K562 (cell line): ENCODE measurements around the gene ZSWIM9. TPM values are rescaled to one million over a fixed set of nuclear protein-coding genes. Genes with fewer than 3 reads are reported as not detected.

Source experiments
- ATAC-seq: fragments of 200-7000 bp; cut with Tn5 transposase; 3 replicates; pipeline ENCODE4 v1.9.1; 2020; ENCODE audit warnings: moderate library complexity
- BruUV-seq: library from RNA; stranded (reverse); fragments of 400-500 nt; replicated peaks from 2 replicates; lab custom pipeline; 2021; lab: Mats Ljungman, UMichigan
- CTCF ChIA-PET: fragments of 300-600 bp; formaldehyde crosslinking; extraction: SDS; loops from one replicate; lab custom pipeline; 2021; ENCODE audit warnings: low intra/inter-chr PET ratio; lab: Yijun Ruan, JAX
- POLR2A ChIA-PET: fragments of 300-600, 350-650 bp; sonication (Branson Sonifier 250); formaldehyde crosslinking; extraction: SDS; loops from one replicate; lab custom pipeline; 2021; ENCODE audit warnings: antibody characterized with exemption, inconsistent platforms; lab: Yijun Ruan, JAX
- DNase-seq, 4 experiments: peaks; one replicate each; pipeline versions ENCODE4 v3.0.0 to v3.0.0-alpha.2; 2011 to 2018; ENCODE audit warnings: low spot score in 3 of 4, mixed read lengths in 3 of 4; ENCODE audit errors: extremely low read depth in 1 of 4
- FAIRE-seq: peaks from 2 replicates; lab custom pipeline; 2011; peaks lifted over from hg19 to GRCh38; lab: Jason Lieb, UNC
- H2AFZ ChIP-seq: 2 replicates; pipeline ENCODE4 v1.6.0; 2011; ENCODE audit warnings: low read depth, low read length, control low read depth, inconsistent platforms
- H3K27ac ChIP-seq: fragments of 200-600 bp; 3 replicates; pipeline ENCODE4 v1.8.0; 2011; ENCODE audit warnings: low read depth, mild to moderate bottlenecking, control low read depth, inconsistent platforms, low read length, moderate library complexity, mixed read lengths; ENCODE audit errors: extremely low read depth
- H3K27me3 ChIP-seq, 2 experiments: fragments of 300-600 bp in 1 of 2; 2 replicates in 1 of 2; 3 replicates in 1 of 2; pipeline versions ENCODE4 v1.6.0 to v1.8.0; 2011; ENCODE audit warnings: inconsistent platforms in 2 of 2, low read length in 2 of 2, mild to moderate bottlenecking in 1 of 2, mixed read lengths in 1 of 2, moderate library complexity in 1 of 2; ENCODE audit not compliant: control insufficient read depth in 2 of 2, insufficient read depth in 2 of 2
- H3K36me3 ChIP-seq: fragments of 300-600 bp; 3 replicates; pipeline ENCODE4 v1.8.0; 2011; ENCODE audit warnings: mild to moderate bottlenecking, low read length, inconsistent platforms; ENCODE audit not compliant: control insufficient read depth, insufficient read depth
- H3K4me1 ChIP-seq, 2 experiments: fragments of 200-600 bp in 1 of 2; replicated peaks in 1 of 2; 2 replicates in 1 of 2; 3 replicates in 1 of 2; pipeline versions ENCODE4 v1.5.1 to v1.8.0; 2011; ENCODE audit warnings: inconsistent platforms in 2 of 2, low read length in 2 of 2, mild to moderate bottlenecking in 1 of 2, mixed read lengths in 1 of 2, moderate library complexity in 1 of 2; ENCODE audit not compliant: control insufficient read depth in 2 of 2, insufficient read depth in 2 of 2
- H3K4me2 ChIP-seq: 2 replicates; pipeline ENCODE4 v1.6.1; 2011; ENCODE audit warnings: low read length, control low read depth, inconsistent platforms, mixed read lengths; ENCODE audit not compliant: insufficient read depth
- H3K4me3 ChIP-seq: fragments of 200-600 bp; sonication (generic), shearing (Covaris generic); 2 replicates; pipeline ENCODE4 v1.5.1; 2016; ENCODE audit warnings: control low read depth, inconsistent platforms
- H3K79me2 ChIP-seq: fragments of 200-600 bp; 3 replicates; pipeline ENCODE4 v1.8.0; 2011; ENCODE audit warnings: low read length, inconsistent platforms; ENCODE audit not compliant: control insufficient read depth, insufficient read depth
- H3K9ac ChIP-seq, 2 experiments: 2 replicates each; pipeline versions ENCODE4 v1.6.0 to v1.6.1; 2011; ENCODE audit warnings: low read depth in 2 of 2, low read length in 2 of 2, control low read depth in 1 of 2, inconsistent platforms in 1 of 2, mild to moderate bottlenecking in 1 of 2, mixed read lengths in 1 of 2; ENCODE audit not compliant: insufficient read depth in 1 of 2
- H3K9me1 ChIP-seq: one replicate; pipeline ENCODE4 v1.6.0; 2011; ENCODE audit warnings: inconsistent platforms, mild to moderate bottlenecking, low read length, moderate library complexity; ENCODE audit not compliant: control insufficient read depth, insufficient read depth
- H3K9me3 ChIP-seq: replicated peaks from 2 replicates; pipeline ENCODE4 v1.5.1; 2011; ENCODE audit warnings: low read depth, low read length, inconsistent platforms; ENCODE audit not compliant: control insufficient read depth, insufficient read depth
- H4K20me1 ChIP-seq: replicated peaks from 2 replicates; pipeline ENCODE4 v1.6.1; 2011; ENCODE audit warnings: low read length, inconsistent platforms, mixed read lengths; ENCODE audit not compliant: control insufficient read depth, insufficient read depth
- BMI1 ChIP-seq: fragments of 150-350 bp; IDR thresholded peaks from 2 replicates; pipeline ENCODE4 v1.6.1; 2014; ENCODE audit warnings: low read length
- MEF2D ChIP-seq: conservative IDR thresholded peaks from 2 replicates; pipeline ENCODE4 v1.6.1; 2016; ENCODE audit warnings: low read depth, missing genetic modification characterization, missing compliant biosample characterization
- NCOR1 ChIP-seq: fragments of 450-650 bp; IDR thresholded peaks from 2 replicates; pipeline ENCODE4 v1.6.1; 2016; ENCODE audit warnings: mild to moderate bottlenecking, moderate library complexity
- PML ChIP-seq: IDR thresholded peaks from 2 replicates; pipeline ENCODE4 v1.6.1; 2012; ENCODE audit warnings: low read length, inconsistent platforms
- RAD51 ChIP-seq: fragments of 450-650 bp; IDR thresholded peaks from 2 replicates; pipeline ENCODE4 v1.7.1; 2016; ENCODE audit warnings: low read depth, mild to moderate bottlenecking, borderline replicate concordance
- TAF15 ChIP-seq: fragments of 200-400 bp; formaldehyde crosslinking; IDR thresholded peaks from 2 replicates; pipeline ENCODE4 v1.6.1; 2017; ENCODE audit warnings: mild to moderate bottlenecking, low read depth, low read length, moderate library complexity
- ZNF740 ChIP-seq, 3 experiments: fragments of 200-800 bp in 1 of 3; sonication (Bioruptor generic) in 1 of 3; sonication (generic) in 1 of 3; formaldehyde crosslinking in 1 of 3; IDR thresholded peaks; 2 replicates each; pipeline versions ENCODE4 v1.6.1 to v1.8.0; 2016 to 2022; ENCODE audit warnings: mild to moderate bottlenecking in 2 of 3, missing compliant biosample characterization in 2 of 3, missing genetic modification characterization in 2 of 3, missing genetic modification reagents in 1 of 3
- ZNF76 ChIP-seq: fragments of 250-450 bp; sonication (Bioruptor Pico); IDR thresholded peaks from 2 replicates; pipeline ENCODE4 v1.4.0; 2020; ENCODE audit warnings: mild to moderate bottlenecking, moderate library complexity, borderline replicate concordance
- ZSCAN29 ChIP-seq: fragments of 450-650 bp; IDR thresholded peaks from 2 replicates; pipeline ENCODE4 v1.6.1; 2017
- WGBS: fragments of 100-300 bp; shearing (Covaris generic); methylation state at CpG from one replicate; pipeline ENCODE4 v1.1.6; 2016; ENCODE audit warnings: low coverage, mixed read lengths; ENCODE audit not compliant: insufficient coverage; ENCODE audit errors: missing lambda C conversion rate; 5-methylcytosine and 5-hydroxymethylcytosine counted together
- in situ Hi-C: fragments of 300-500 bp; cut with MboI; formaldehyde crosslinking; loops from 4 replicates; pipeline ENCODE4 v1.15.0; 2018; ENCODE audit warnings: inconsistent platforms, mixed read lengths
- intact Hi-C: fragments of 100-400 bp; cut with micrococcal nuclease; formaldehyde crosslinking; loops from 2 replicates; pipeline ENCODE4 v1.14.2; 2022
- polyA plus RNA-seq, 8 experiments: library from polyadenylated mRNA; depleted of rRNA in 4 of 8; stranded (reverse) in 5 of 8; unstranded in 3 of 8; fragments of >200 nt; fragmentation: Nextera tagmentation in 2 of 8; fragmentation: Illumina TruSeq in 1 of 8; extraction: Ambion mirVana in 2 of 8; extraction: Trizol in 1 of 8; gene quantifications; 2 replicates each; pipeline versions ENCODE4 v1.2.1 to v1.2.3, GENCODE V29; 2011 to 2014; ENCODE audit warnings: inconsistent platforms in 1 of 8, missing spikeins in 1 of 8
- total RNA-seq, 7 experiments: library from RNA; depleted of rRNA in 6 of 7; stranded (reverse); fragments of >200 nt in 6 of 7; fragmentation: Illumina TruSeq in 2 of 7; extraction: Trizol in 2 of 7; gene quantifications; 2 replicates each; pipeline versions ENCODE4 v1.2.1 to v1.2.3, GENCODE V29; 2011 to 2021; ENCODE audit warnings: low replicate concordance in 1 of 7
- TF ChIP-seq, protein P1 (sequence below): fragments of 150-350 bp; IDR thresholded peaks from 2 replicates; pipeline ENCODE4 v1.6.1; 2014; ENCODE audit warnings: low read depth, mild to moderate bottlenecking, low read length, borderline replicate concordance
- TF ChIP-seq, protein P2 (sequence below): fragments of 450-650 bp; formaldehyde crosslinking; IDR thresholded peaks from 2 replicates; pipeline ENCODE4 v1.4.0; 2022; ENCODE audit warnings: missing genetic modification characterization

Gene ZSWIM9
- total and polyA plus RNA-seq, 9 of the 15 experiments (the other 6 are each of a cell fraction or from before 2014, with no cell fraction given) = 0.04 to 1.4 (median 0.34) TPM; not detected in 1

DNA sequence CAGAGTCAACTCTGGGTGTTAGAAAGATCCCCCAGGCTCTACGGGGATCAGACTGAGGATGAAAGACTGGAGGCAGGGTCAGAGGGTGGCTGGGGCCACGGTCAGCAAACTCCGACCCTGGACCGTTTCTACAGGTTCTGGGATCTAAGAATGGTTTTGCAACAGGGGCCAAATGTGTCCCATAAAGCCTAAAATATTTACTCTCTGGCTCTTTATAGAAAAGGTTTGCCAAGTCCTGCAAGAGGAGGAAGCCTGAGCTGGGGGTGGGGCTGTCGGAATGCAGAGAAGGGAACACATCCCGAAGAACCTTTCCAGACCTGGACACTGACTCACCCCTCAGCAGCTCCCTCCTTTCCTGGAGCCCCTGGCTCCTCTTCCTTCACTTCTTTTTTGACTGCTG, 21.1 kb upstream of the ZSWIM9 start:
- no peak overlapping the region for H3K4me3 ChIP-seq
- POLR2A ChIA-PET = interaction anchor here (0.6 to 0.9 kb wide), 2 partner anchors 14 to 29 kb away, joined by 3 read pairs; no protein-coding TSS in a partner anchor
- intact Hi-C loops = no loop called here
- ATAC-seq (no peak), FAIRE-seq (no peak), DNase-seq (no peak)
- no peak overlapping the region for H3K4me2 ChIP-seq
- WGBS = 93% methylated on average over 5 of the region's 6 CpGs
- no peaks in the 10 kb centered on the region for H4K20me1 ChIP-seq
- TF ChIP-seq MEF2D = no peak
- no peak for TF ChIP-seq BMI1
- TF ChIP-seq ZSCAN29 = no peak
- no peak for TF ChIP-seq NCOR1
- no peak for TF ChIP-seq PML
- no peak for TF ChIP-seq TAF15
- TF ChIP-seq ZNF76 (CRISPR knock-in tag) = no peak
- TF ChIP-seq, protein P1, sequence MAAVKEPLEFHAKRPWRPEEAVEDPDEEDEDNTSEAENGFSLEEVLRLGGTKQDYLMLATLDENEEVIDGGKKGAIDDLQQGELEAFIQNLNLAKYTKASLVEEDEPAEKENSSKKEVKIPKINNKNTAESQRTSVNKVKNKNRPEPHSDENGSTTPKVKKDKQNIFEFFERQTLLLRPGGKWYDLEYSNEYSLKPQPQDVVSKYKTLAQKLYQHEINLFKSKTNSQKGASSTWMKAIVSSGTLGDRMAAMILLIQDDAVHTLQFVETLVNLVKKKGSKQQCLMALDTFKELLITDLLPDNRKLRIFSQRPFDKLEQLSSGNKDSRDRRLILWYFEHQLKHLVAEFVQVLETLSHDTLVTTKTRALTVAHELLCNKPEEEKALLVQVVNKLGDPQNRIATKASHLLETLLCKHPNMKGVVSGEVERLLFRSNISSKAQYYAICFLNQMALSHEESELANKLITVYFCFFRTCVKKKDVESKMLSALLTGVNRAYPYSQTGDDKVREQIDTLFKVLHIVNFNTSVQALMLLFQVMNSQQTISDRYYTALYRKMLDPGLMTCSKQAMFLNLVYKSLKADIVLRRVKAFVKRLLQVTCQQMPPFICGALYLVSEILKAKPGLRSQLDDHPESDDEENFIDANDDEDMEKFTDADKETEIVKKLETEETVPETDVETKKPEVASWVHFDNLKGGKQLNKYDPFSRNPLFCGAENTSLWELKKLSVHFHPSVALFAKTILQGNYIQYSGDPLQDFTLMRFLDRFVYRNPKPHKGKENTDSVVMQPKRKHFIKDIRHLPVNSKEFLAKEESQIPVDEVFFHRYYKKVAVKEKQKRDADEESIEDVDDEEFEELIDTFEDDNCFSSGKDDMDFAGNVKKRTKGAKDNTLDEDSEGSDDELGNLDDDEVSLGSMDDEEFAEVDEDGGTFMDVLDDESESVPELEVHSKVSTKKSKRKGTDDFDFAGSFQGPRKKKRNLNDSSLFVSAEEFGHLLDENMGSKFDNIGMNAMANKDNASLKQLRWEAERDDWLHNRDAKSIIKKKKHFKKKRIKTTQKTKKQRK = no peak
- TF ChIP-seq, protein P2, sequence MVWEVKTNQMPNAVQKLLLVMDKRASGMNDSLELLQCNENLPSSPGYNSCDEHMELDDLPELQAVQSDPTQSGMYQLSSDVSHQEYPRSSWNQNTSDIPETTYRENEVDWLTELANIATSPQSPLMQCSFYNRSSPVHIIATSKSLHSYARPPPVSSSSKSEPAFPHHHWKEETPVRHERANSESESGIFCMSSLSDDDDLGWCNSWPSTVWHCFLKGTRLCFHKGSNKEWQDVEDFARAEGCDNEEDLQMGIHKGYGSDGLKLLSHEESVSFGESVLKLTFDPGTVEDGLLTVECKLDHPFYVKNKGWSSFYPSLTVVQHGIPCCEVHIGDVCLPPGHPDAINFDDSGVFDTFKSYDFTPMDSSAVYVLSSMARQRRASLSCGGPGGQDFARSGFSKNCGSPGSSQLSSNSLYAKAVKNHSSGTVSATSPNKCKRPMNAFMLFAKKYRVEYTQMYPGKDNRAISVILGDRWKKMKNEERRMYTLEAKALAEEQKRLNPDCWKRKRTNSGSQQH (CRISPR knock-in tag) = no peak
- TF ChIP-seq RAD51 = no peak
- TF ChIP-seq ZNF740 (CRISPR knock-in tag; IDR thresholded peaks at IDR 0.05) = no peak
- TF ChIP-seq ZNF740 (tag; IDR thresholded peaks at IDR 0.05) = no peak
- H3K36me3 ChIP-seq = peaks cover 88% of the 10 kb centered on the region; the same call in 2 of the 3 replicates
- CTCF ChIA-PET = no interaction called here
- no peaks in the 10 kb centered on the region for H3K9me1 ChIP-seq
- H3K79me2 ChIP-seq = no peaks in the 10 kb centered on the region
- no TSS peak for BruUV-seq
- H3K9me3 ChIP-seq = no peaks in the 10 kb centered on the region
- H3K27ac ChIP-seq = no peak overlapping the region
- in situ Hi-C loops = no loop called here
- no peak overlapping the region for H2AFZ ChIP-seq
- no peaks in the 10 kb centered on the region; a peak in 1 of 5 replicates for H3K4me1 ChIP-seq
- H3K27me3 ChIP-seq = no peaks in the 10 kb centered on the region
- no peak overlapping the region for H3K9ac ChIP-seq
